Colonic mucosa (tissue), 4 donors: Measurements from ENCODE around the gene TEX10. TPM values are rescaled to one million over a fixed set of nuclear protein-coding genes. Genes with fewer than 3 reads are reported as not detected.

ENCODE experiments used
- DNase-seq: peaks from one replicate; pipeline ENCODE4 v3.0.0-alpha.2; 2020
- H3K27ac ChIP-seq: fragments of 200-600 bp; one replicate; pipeline ENCODE4 v1.8.0; 2021
- H3K27me3 ChIP-seq: fragments of 200-600 bp; one replicate; pipeline ENCODE4 v1.8.0; 2021
- H3K36me3 ChIP-seq: fragments of 200-600 bp; one replicate; pipeline ENCODE4 v1.8.0; 2021
- H3K4me1 ChIP-seq: fragments of 200-600 bp; one replicate; pipeline ENCODE4 v1.8.0; 2021; ENCODE audit warnings: mild to moderate bottlenecking
- H3K4me3 ChIP-seq: fragments of 200-600 bp; one replicate; pipeline ENCODE4 v1.8.0; 2021
- H3K9ac ChIP-seq, 2 donors: one replicate each; pipeline ENCODE4 v1.7.0; 2013; ENCODE audit warnings: control low read depth in 2 of 2, low read depth in 2 of 2, low read length in 2 of 2
- H3K9me3 ChIP-seq: fragments of 200-600 bp; one replicate; pipeline ENCODE4 v1.8.0; 2021
- intact Hi-C: fragments of 100-400 bp; cut with DNase I; formaldehyde crosslinking; loops from one replicate; pipeline ENCODE4 v1.14.1; 2022
- total RNA-seq, 2 donors: library from RNA; stranded (reverse); fragmentation: NEBNext Ultra II Directional in 1 of 2; extraction: Animal tissue kit (Norgen Biotek cat#: 25700) in 1 of 2; gene quantifications; one replicate each; pipeline ENCODE4 v1.2.1, GENCODE V29; 2021
- TF ChIP-seq, protein P1 (sequence below): fragments of 200-600 bp; IDR thresholded peaks from one replicate; pipeline ENCODE4 v1.8.0; 2022; ENCODE audit warnings: antibody characterized with exemption, mild to moderate bottlenecking
- donor health status: healthy.
- donor health status: DM: no; HTN: no; CAD: no.
- donor health status: DM: no; HTN: no; CAD: no.

The TEX10 gene
- total RNA-seq, 2 donors from 2014 or later: 8.3 to 11.5 TPM

DNA sequence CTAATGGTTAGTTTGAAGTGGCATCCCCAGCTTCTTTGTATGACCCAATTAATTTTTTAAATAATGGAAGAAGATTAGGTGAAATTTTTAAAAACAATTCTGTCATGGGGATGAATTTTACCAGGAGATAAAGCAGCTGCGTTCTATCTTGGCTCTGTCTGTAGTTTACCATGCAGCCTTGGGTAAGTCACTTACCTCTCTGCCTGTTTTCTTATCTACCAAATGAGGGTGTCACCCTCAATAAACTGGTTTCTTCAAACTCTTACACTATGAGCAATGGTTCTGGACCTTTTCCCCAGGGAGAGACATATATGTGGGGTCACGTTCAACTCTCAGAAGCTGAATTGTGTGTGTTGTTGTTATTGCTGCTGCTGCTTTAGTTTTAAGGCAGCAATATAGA is 71.7 kb downstream of the TEX10 start:
- Histone ChIP-seq H3K36me3 (no peaks in the 10 kb centered on the region), H3K9ac (no peak overlapping the region), H3K4me1 (no peaks in the 10 kb centered on the region), H3K27me3 (no peaks in the 10 kb centered on the region), H3K9me3 (no peaks in the 10 kb centered on the region), H3K27ac (no peak overlapping the region), H3K4me3 (no peak overlapping the region)
- no peak for DNase-seq
- intact Hi-C loops: no loop called here
- TF ChIP-seq, protein P1, sequence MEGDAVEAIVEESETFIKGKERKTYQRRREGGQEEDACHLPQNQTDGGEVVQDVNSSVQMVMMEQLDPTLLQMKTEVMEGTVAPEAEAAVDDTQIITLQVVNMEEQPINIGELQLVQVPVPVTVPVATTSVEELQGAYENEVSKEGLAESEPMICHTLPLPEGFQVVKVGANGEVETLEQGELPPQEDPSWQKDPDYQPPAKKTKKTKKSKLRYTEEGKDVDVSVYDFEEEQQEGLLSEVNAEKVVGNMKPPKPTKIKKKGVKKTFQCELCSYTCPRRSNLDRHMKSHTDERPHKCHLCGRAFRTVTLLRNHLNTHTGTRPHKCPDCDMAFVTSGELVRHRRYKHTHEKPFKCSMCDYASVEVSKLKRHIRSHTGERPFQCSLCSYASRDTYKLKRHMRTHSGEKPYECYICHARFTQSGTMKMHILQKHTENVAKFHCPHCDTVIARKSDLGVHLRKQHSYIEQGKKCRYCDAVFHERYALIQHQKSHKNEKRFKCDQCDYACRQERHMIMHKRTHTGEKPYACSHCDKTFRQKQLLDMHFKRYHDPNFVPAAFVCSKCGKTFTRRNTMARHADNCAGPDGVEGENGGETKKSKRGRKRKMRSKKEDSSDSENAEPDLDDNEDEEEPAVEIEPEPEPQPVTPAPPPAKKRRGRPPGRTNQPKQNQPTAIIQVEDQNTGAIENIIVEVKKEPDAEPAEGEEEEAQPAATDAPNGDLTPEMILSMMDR: no peak

DNA sequence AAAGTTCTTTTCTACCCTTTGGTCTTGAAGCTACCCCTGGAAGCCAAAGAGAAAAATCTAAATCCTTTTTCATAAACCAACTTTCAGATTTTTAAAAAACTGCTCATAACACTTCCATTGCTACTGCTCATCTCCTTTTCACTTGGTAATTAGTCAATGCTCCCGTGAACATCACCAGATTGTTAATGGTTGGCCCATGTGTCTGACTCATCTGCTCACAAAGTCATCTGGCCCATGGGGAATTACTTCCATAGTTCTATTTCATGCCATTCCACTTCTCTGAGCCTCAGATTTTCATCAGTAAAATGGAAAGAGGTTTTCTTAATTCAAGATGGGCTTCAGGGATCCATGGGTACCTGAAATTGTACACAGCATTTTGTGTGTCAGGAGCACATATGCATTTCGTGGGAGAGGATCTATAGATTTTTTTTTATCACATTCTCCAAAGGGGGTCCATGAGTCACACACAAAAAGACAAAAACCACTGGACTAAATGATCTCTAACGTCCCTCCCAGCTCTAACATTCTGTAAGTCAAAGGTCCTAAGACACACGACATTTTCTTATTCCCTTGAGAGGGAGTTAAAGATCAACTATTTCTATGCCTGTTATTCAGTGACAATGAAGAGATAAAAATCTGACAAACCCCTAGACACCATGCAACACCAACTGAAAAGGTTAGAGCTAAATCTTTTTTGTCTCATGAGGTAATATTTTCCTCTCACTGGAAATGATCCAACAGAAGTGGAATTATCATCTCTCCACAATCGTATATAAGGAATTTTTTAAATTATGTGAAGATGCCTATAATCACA is 75.4 kb downstream of the TEX10 start:
- Histone ChIP-seq H3K27me3 (no peaks in the 10 kb centered on the region), H3K36me3 (no peaks in the 10 kb centered on the region), H3K9ac (no peak overlapping the region), H3K4me1 (no peaks in the 10 kb centered on the region), H3K9me3 (no peaks in the 10 kb centered on the region), H3K4me3 (no peak overlapping the region), H3K27ac (no peak overlapping the region)
- no peak for DNase-seq
- TF ChIP-seq, protein P1: no peak
- intact Hi-C loops: no loop called here

DNA sequence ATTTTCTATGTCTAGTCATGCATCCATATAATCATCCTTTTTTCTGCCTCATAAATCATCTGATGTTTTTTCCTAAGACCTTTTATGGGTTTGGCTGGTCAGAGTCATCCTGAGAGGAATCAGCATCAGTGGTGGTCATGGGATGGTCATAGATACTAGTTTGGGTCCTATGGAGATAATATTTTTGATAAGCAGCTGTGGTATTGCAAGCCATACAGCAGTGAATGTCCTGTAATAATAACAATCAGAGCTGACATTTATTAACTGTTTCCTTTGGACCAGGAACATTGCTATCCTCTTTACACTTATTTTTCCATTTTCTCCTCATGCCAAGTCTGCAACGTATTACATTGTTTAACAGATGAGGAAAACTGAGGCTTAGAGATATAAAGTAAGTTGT is 83.1 kb downstream of the TEX10 start:
- TF ChIP-seq, protein P1: no peak
- Histone ChIP-seq H3K27ac (no peak overlapping the region), H3K9ac (no peak overlapping the region), H3K9me3 (no peaks in the 10 kb centered on the region), H3K4me3 (no peak overlapping the region), H3K4me1 (no peaks in the 10 kb centered on the region), H3K27me3 (no peaks in the 10 kb centered on the region), H3K36me3 (no peaks in the 10 kb centered on the region)
- intact Hi-C loops: no loop called here
- DNase-seq: no peak

DNA sequence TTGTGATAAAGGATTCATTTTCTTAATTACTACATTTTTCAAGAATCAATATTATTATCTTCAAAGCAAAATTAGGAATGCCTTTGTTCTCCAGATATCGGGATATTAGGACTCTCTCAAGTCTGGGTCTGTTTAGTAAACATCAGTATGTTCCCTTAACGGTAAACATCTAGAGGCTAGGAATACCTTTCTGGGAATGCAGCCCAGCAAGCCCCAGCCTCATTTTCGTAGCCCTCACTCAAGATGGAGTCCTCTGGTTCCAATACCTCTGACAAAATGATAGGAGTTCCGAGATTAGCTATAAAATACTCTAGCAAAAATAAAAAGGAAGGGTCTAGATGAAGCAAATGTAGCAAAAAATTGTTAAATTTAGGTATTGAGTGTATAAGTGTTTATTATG is 84.5 kb downstream of the TEX10 start:
- no peaks in the 10 kb centered on the region for H3K36me3 ChIP-seq
- TF ChIP-seq, protein P1: no peak
- no peaks in the 10 kb centered on the region for H3K4me1 ChIP-seq
- H3K27me3 ChIP-seq: no peaks in the 10 kb centered on the region
- DNase-seq: no peak
- intact Hi-C loops: no loop called here
- no peak overlapping the region for H3K9ac ChIP-seq
- no peak overlapping the region for H3K27ac ChIP-seq
- H3K9me3 ChIP-seq: no peaks in the 10 kb centered on the region
- no peak overlapping the region for H3K4me3 ChIP-seq

DNA sequence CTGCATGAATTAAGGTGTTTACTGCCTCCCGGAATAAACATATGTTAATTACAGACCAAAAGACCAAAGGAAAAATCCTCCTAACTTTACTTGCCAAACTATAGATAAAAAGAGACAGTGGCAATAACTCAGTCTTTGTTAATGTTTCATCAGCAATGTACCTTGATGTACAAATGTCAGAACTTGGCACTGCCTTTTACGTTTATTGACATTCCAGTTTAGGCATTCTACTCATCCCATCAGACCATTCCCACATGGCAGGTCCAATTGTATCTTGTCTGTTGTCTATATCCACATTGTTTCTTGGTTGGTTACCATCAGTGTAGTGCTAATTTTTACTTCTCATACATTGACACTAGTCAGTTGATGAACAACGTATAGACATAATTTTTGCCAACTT is 85.5 kb downstream of the TEX10 start:
- Histone ChIP-seq H3K27ac (no peak overlapping the region), H3K27me3 (no peaks in the 10 kb centered on the region), H3K9ac (no peak overlapping the region), H3K4me3 (no peak overlapping the region), H3K9me3 (no peaks in the 10 kb centered on the region), H3K4me1 (no peaks in the 10 kb centered on the region), H3K36me3 (no peaks in the 10 kb centered on the region)
- TF ChIP-seq, protein P1: no peak
- intact Hi-C loops: no loop called here
- no peak for DNase-seq

Other genes starting within 250 kb of the TEX10 start
- gene MSANTD3, start 74.2 kb upstream of the TEX10 start, total RNA-seq: 10 to 100 TPM in 1 of 2 donors, 1 to 10 TPM in 1; 9.1 to 11.7 TPM
- under 1 TPM in 1 of 2 donors, not detected in 1; 0.27 TPM for gene TMEFF1, start 120.2 kb upstream of the TEX10 start, total RNA-seq
- under 1 TPM in 1 of 2 donors, not detected in 1; 0.17 TPM for gene CAVIN4, start 225.1 kb upstream of the TEX10 start, total RNA-seq